Amygdala (tissue), 56 donors: ENCODE data around the gene CNPY2.

Source experiments
- DNase-seq, 56 donors: peaks; one replicate each; lab custom pipeline; 2025; lab: John Stamatoyannopoulos, UW

CNPY2 gene

GRCh38 chr12:56261503-56262232 lies 54.1 kb downstream of the CNPY2 start:
- DNase-seq, result no peak

- no peak for DNase-seq
Measured at GRCh38 chr12:56260921-56261320, 54.9 kb downstream of the CNPY2 start.

GRCh38 chr12:56260380-56260779 lies 55.4 kb downstream of the CNPY2 start:
- DNase-seq, result no peak
